Activated CD8-positive, alpha-beta memory T cell treated with anti-CD3 and anti-CD28 coated beads for 1 hour (primary cell): ENCODE data around the gene DPF1.

Experiments
- DNase-seq, 2 donors: peaks; one replicate each; pipeline ENCODE4 v3.0.0-alpha.2; 2020; ENCODE audit warnings: low read depth in 1 of 2; ENCODE audit errors: extremely low read depth in 1 of 2

Gene DPF1

GRCh38 chr19:38168637-38169036 lies 55.4 kb downstream of the DPF1 start:
- no peak for DNase-seq

- no peak for DNase-seq
These were observed 58.7 kb downstream of the DPF1 start for GRCh38 chr19:38165335-38165734.

GRCh38 chr19:38164526-38164925 lies 59.5 kb downstream of the DPF1 start:
- DNase-seq: no peak

GRCh38 chr19:38163419-38164290 lies 60.4 kb downstream of the DPF1 start:
- no peak for DNase-seq

- no peak for DNase-seq
These were observed 61.4 kb downstream of the DPF1 start for GRCh38 chr19:38162632-38163031.

DNA sequence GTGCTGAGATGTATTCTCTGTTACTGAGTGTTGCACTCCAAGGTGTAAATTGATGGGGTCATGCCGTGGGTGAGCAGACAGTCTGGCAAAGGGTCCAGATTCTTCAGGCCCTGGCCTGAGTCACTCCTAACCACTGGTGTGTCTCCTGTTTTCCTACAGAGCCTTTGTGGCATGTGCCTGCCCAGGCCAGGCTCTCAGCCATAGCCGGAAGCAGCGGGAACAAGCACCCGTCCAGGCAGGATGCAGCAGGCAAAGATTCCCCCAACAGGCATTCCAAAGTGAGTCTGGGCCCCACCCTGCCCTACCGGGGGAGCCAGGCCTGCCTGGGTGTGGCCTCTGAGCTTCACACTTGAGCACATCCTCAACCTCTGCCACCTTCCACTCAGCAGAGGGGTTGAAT lies 61.9 kb downstream of the DPF1 start:
- DNase-seq: no peak
